Measurements from ENCODE around the gene ZDHHC17.
A peak's percentile ranks its signal among the peaks of the same experiment; 100 is the strongest.

ZDHHC17 gene

DNA sequence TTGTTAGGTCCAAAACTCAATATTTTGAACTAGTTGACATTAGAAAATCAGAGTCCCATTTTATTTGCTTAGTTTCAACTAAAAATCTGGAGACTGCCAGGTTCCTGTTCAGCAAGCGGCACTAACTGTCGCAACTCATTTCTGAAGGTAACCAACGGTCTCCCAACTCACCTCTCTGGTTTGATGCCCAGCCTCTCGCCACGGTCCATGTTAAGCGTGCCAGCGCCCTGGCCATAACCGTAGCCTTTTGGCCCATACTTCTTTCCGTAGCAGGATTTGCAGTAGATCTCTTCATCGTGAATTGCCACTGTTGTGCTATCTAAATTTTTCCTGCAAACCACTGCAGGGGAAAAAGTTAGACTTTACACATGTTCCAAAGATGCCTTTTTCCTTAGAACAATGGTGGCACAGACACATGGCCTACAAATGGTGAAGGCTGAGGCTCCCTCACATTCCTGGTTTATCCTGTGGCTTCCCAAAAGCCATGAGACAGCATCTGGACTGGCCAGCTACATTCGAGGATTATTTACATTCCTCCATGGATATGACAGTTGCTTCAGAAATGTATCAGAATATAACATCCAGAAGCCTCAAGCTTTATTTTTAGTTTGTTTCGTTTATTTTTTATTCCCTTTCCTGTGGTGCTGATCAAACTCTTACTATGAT, 99.2 kb downstream of the ZDHHC17 start:
- DNase-seq (ENCODE audit: extremely low read depth, low read depth) = peak; percentile 88
- no peak overlapping the region for H3K4me3 ChIP-seq (replicated peaks; ENCODE audit: low read depth, low read length)
- TF ChIP-seq, protein P1, sequence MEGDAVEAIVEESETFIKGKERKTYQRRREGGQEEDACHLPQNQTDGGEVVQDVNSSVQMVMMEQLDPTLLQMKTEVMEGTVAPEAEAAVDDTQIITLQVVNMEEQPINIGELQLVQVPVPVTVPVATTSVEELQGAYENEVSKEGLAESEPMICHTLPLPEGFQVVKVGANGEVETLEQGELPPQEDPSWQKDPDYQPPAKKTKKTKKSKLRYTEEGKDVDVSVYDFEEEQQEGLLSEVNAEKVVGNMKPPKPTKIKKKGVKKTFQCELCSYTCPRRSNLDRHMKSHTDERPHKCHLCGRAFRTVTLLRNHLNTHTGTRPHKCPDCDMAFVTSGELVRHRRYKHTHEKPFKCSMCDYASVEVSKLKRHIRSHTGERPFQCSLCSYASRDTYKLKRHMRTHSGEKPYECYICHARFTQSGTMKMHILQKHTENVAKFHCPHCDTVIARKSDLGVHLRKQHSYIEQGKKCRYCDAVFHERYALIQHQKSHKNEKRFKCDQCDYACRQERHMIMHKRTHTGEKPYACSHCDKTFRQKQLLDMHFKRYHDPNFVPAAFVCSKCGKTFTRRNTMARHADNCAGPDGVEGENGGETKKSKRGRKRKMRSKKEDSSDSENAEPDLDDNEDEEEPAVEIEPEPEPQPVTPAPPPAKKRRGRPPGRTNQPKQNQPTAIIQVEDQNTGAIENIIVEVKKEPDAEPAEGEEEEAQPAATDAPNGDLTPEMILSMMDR (IDR thresholded peaks at IDR 0.05; ENCODE audit: low read depth, low read length, missing control alignments) = no peak

DNA sequence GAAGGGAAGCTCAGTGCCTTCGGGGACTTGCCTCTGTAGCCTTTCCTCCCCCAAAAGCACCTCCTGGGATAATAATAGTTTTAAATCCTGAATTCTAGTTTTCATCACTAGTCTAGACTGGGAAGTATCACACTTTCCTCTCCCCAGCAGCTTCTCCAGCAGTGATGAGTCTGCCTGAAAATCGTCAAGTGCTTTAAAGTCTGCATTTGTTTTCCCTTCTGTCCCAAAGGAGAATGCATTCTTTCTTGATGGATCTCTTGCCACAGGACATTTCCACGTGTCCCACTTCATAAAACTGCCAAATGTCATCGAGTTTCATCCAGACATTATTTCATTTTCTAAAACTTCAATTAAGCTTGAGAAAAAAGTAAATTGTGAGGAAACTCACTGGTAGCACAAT, 99.9 kb downstream of the ZDHHC17 start:
- peak; percentile 27 for DNase-seq (ENCODE audit: extremely low read depth, low read depth)
- H3K4me3 ChIP-seq (replicated peaks; ENCODE audit: low read depth, low read length) = no peak overlapping the region
- TF ChIP-seq, protein P1 (IDR thresholded peaks at IDR 0.05; ENCODE audit: low read depth, low read length, missing control alignments) = no peak

DNA sequence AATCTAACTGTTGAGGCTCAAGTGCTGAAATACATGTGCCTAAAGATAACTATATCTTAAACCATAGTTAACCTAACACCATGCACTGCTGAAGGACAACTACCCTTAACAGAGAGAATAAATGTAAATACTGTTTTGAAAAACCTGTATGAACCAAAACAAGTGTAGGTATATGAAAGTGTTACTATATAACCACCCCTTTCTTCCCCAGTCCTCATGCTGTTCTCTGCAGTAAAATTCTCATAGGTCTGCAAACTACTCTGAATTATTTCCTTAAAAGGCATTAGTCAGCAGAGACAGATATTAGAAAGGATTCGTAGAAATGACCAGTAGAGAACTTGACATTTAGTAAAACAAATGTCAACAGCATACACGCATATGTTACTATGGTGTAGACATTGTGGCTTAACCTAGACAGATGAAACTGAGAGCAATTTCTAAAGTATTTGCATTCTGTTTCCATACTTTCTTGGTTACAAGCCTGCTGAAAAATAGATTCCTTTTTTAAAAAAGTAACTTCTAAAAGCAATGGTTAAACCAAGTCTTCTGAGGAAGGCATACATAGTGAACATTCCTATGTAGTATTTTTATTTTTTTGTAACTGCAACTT, 101.0 kb downstream of the ZDHHC17 start:
- TF ChIP-seq, protein P1 (IDR thresholded peaks at IDR 0.05; ENCODE audit: low read depth, low read length, missing control alignments) = no peak
- DNase-seq (ENCODE audit: extremely low read depth, low read depth) = no peak
- no peak overlapping the region for H3K4me3 ChIP-seq (replicated peaks; ENCODE audit: low read depth, low read length)

DNA sequence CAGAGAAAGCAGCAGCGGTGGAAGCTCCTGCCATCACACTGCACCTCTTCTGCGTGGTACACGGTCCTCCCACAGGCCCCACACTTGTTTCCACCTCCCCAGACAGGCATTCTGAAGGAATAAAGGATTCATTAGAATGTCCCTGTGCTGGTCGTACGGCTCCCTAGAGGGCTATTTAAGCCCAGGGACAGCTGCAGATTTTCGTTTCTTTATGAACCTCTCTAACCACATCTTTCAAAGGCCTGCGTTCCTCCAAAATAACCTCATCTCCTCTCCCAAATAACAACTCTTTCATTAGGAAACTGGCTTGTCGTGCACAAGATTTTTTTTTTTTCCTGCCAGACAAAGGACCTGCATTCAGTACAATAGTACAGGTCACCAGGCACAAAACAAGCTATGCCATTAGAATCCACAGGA, 102.2 kb downstream of the ZDHHC17 start:
- no peak overlapping the region for H3K4me3 ChIP-seq (replicated peaks; ENCODE audit: low read depth, low read length)
- DNase-seq (ENCODE audit: extremely low read depth, low read depth) = no peak

DNA sequence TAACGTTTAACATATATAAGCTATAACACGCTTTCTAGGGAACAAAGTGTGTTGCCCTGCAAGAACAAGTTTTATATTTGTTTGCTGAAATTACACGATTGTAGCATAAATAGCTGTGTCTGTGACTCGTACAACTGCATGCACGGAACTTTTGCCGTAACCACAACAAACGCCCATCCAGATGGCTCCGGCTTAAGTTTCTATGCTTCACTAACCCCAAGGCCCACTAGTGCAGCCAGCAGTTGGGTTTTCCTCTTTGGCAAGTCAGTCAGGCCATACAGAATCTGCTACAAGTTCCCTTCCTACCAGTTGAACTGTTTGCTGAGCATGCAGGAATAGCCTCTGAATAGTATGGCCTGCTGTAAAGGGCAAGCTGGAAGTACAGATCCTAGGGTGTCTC, 102.8 kb downstream of the ZDHHC17 start:
- peak; percentile 78 for DNase-seq (ENCODE audit: extremely low read depth, low read depth)
- TF ChIP-seq, protein P1 (IDR thresholded peaks at IDR 0.05; ENCODE audit: low read depth, low read length, missing control alignments) = no peak
- no peak overlapping the region for H3K4me3 ChIP-seq (replicated peaks; ENCODE audit: low read depth, low read length)

More for the DNA sequence above, 102.2 kb downstream of the ZDHHC17 start:
- TF ChIP-seq, protein P1 (IDR thresholded peaks at IDR 0.05; ENCODE audit: low read depth, low read length, missing control alignments) = no peak

DNA sequence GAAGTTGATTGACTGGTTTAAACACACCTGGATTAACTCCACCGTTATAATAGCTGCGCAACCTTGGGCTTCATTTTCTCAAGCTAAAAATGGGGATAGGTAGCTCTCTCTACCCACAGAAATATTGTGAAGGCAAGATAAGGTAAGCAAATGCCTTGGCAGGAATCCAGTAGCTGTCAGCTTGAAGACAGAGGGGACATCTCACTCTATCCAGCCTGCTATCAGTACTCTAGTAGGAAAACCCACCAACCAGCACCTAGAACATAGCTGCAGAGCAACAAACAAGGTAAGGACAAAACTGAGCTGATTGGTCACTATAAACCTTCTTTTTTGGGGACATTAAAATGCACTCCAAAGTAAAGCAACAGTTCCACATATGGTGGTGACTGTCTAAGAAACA, 107.2 kb downstream of the ZDHHC17 start:
- TF ChIP-seq, protein P1 (IDR thresholded peaks at IDR 0.05; ENCODE audit: low read depth, low read length, missing control alignments) = no peak
- DNase-seq (ENCODE audit: extremely low read depth, low read depth) = no peak

More for the DNA sequence above, 107.2 kb downstream of the ZDHHC17 start:
- no peak overlapping the region for H3K4me3 ChIP-seq (replicated peaks; ENCODE audit: low read depth, low read length)

Data from HFF-Myc (cell line).